ENCODE results near the gene CPE. TPM values are rescaled to one million over a fixed set of nuclear protein-coding genes. Genes with fewer than 3 reads are reported as not detected.

The CPE gene
- total and polyA plus RNA-seq, 2 donors (not counting 3 experiments of a cell fraction or from before 2014, with no cell fraction given): 2.7 to 9.2 TPM

DNA sequence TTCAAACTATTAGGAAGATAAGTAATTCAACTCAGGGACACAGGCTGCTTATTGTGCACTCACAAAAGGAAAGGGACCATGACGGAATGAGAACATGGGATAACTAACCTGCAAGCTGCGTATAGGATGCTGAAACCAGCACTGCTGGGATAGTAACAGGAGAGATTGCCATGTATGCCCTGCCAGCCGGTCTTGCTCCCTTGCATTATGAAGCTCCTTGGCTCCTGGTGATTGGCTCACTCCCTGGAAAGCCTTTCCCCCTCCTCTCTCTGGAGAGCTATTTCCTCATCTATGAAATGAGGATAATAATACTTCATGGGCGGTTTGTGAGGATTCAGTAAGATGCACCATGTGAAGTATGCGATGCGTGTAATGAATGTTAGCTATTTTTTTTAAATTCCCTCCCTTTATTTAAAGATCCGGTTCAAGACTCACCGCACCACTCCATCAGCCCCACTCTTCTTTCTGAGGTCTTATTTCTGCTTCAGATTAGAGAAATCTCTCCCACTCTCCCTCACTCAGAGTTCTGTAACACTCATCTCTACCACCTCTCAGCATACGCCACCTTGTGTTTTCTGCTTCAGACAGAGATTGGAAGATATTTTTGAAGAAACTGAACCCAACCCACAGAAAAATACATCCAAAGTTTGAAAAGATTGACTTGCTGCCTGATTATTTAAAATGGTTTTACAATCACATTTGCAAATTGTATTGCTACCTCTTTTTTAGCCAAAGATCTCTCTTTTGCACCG is 33.0 kb upstream of the CPE start:
- Histone ChIP-seq H3K4me2 (ENCODE audit: insufficient read depth, low read length) (no peak overlapping the region), H3K36me3 (ENCODE audit: control insufficient read depth in 2 of 2, extremely low read depth in 1 of 2, insufficient read depth in 2 of 2, low read length in 2 of 2) (peaks cover 0 to 12% of the 10 kb centered on the region in 2 experiments), H3K4me1 (ENCODE audit: control insufficient read depth, extremely low read depth, insufficient read depth, low read length) (no peaks in the 10 kb centered on the region), H3K27ac (ENCODE audit: insufficient read depth, low read depth, low read length) (no peak overlapping the region), H3K9me1 (replicated peaks; ENCODE audit: control insufficient read depth, extremely low read depth, insufficient read depth, low read length) (no peaks in the 10 kb centered on the region), H3K27me3 (ENCODE audit: control insufficient read depth in 2 of 2, insufficient read depth in 2 of 2, low read length in 2 of 2) (peaks cover 0 to 1% of the 10 kb centered on the region in 2 experiments), H3K4me3 (replicated peaks in 1 of 3; ENCODE audit: insufficient read depth in 1 of 3, low read depth in 1 of 3, low read length in 3 of 3) (no peak overlapping the region), H4K20me1 (replicated peaks; ENCODE audit: control insufficient read depth, extremely low read depth, insufficient read depth, low read length) (no peaks in the 10 kb centered on the region), H2AFZ (ENCODE audit: low read depth, low read length) (no peak overlapping the region), H3K9ac (replicated peaks; ENCODE audit: extremely low read depth, insufficient read depth, low read length) (no peak overlapping the region), H3K9me3 (replicated peaks; ENCODE audit: control insufficient read depth, insufficient read depth, low read length) (no peaks in the 10 kb centered on the region), H3K79me2 (ENCODE audit: control insufficient read depth, insufficient read depth, low read length) (no peaks in the 10 kb centered on the region)
- no peak for TF ChIP-seq POLR2A (IDR thresholded peaks at IDR 0.05; ENCODE audit: low read depth, low read length)
- no peak for TF ChIP-seq MYC (IDR thresholded peaks at IDR 0.05; ENCODE audit: low read depth, low read length)
- no peak for TF ChIP-seq JUN (IDR thresholded peaks at IDR 0.05; ENCODE audit: borderline replicate concordance, insufficient read depth, insufficient read length, low read depth)
- TF ChIP-seq POLR2AphosphoS5 (IDR thresholded peaks at IDR 0.05; ENCODE audit: insufficient read depth, low read depth, low read length): no peak
- no peak for TF ChIP-seq GATA2 (IDR thresholded peaks at IDR 0.05; ENCODE audit: insufficient read depth, insufficient read length, low read depth, low read length)
- TF ChIP-seq, protein P1, sequence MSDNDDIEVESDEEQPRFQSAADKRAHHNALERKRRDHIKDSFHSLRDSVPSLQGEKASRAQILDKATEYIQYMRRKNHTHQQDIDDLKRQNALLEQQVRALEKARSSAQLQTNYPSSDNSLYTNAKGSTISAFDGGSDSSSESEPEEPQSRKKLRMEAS (IDR thresholded peaks at IDR 0.05; ENCODE audit: insufficient read depth, insufficient read length): no peak
- DNase-seq (ENCODE audit: low read depth, low spot score) (no peak), FAIRE-seq (no peak)
- no TSS peak for BruUV-seq (replicated peaks)
- ChIA-PET CTCF (interaction anchor here (0.8 to 12.4 kb wide), 10 partner anchors 10 to 233 kb away, joined by 3 to 347 read pairs (median 4); partner anchors contain the start of gene TMEM192), POLR2A (interaction anchor here (0.9 kb wide), 1 partner anchor 12 kb away, joined by 3 read pairs; no protein-coding TSS in a partner anchor)
- intact Hi-C loops (cut with micrococcal nuclease) (no loop called here), dilution Hi-C loops (cut with MboI; ENCODE audit: extremely low pct_ligation_motif_present, low sequenced_read_pairs) (no loop called here)

Measured in endothelial cell of umbilical vein (primary cell).